Brain pericyte (primary cell): ENCODE measurements around the gene DYNLT2B.
"Not testable (repeated sequence)": the region's sequence is repeated elsewhere in the genome, so short reads cannot be mapped to it uniquely, and the experiment has no call there.

Source experiments
- DNase-seq: peaks from one replicate; pipeline ENCODE4 v3.0.0-alpha.2; 2012; ENCODE audit warnings: low read depth, low spot score

DYNLT2B gene

DNA sequence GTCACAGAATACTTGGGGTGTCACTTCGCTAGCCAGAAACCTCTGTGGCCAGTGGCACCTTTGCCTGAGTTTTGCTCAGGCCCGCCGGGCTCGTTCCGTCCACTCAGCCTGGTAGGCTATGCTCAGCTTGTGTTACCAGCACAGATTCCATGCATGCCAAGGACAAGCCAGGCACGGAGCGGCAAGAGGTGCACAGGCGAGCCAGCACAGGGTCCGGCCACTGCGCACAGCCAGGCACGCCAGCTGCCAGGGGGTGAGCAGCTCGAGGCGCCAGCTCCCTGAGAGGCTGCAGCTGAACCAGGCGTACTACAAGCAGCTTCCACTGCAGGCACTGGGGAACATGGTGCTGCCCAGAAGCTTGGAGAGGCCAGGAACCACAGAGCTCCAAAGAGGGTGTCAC is 45.2 kb downstream of the DYNLT2B start:
- DNase-seq = no peak

GRCh38 chr3:196270499-196270898 is 47.5 kb downstream of the DYNLT2B start:
- no peak for DNase-seq

DNA sequence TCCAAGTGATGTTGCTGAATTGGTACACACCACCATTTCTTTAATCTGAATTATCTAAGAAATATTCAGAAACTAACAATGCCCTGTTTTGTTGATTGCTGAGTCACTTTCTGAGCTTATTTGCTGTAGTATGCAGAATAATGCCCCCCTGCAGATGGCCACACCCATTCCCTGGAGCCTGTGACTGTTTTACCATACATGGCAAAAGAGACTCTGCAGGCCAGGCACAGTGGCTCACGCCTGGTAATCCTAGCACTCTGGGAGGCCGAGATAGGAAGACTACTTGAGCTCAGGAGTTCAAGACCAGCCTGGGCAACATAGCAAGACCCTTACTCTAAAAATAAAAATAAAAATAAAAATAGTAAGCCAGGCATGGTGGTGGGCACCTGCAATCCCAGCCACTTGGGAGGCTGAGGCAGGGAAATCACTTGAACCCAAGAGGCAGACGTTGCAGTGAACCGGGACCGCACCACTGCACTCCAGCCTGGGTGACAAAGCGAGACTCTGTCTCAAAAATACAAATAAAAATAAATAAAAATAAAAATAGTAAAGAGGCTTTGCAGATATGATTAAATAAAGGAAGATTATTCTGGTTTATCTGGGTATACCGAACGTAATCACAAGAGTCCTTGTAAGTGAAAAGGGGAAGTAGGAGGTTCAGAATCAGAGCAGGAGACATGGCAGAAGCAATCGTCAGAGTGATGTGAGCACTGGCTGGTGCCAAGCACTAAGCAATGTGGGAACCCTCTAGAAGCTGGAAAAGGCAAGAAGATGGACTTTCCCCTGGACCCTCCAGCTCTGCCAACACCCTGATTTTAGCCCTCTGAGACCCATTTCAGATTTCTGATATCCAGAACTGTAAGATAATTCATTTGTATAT is 49.5 kb downstream of the DYNLT2B start:
- no peak for DNase-seq

DNA sequence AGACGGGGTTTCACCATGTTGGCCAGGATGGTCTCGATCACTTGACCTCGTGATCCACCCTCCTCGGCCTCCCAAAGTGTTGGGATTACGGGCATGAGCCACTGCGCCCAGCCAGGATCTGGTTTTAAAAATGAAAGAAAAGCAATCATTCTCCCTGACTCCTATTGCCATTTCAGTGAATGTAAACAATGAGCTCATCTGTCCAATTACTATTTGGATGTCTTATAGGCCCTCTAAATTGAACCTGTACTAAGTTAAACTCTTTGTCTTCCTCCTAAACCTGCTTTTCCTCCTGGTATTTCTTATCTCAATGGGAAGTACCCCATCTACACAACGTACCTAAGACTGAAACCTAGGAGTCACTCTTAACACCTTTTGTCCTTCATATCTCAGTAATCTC is 54.2 kb downstream of the DYNLT2B start:
- no peak for DNase-seq

DNA sequence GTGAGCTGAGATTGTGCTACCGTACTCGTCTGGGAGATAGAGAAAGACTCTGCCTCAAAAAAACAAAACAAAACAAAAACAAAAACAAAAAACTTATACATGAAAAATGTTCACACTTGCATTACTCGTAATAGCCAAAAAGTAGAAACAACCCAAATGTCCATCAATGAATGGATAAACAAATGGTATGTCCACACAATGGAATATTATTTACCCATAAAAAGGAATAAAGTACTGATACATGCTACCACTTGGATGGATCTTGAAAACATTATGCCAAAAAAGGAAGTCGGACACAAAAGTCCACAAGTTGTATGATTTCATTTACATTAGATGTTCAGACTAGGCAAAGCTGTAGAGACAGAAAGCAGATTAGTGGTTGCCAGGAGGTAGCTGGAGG is 57.3 kb downstream of the DYNLT2B start:
- DNase-seq = no peak

DNA sequence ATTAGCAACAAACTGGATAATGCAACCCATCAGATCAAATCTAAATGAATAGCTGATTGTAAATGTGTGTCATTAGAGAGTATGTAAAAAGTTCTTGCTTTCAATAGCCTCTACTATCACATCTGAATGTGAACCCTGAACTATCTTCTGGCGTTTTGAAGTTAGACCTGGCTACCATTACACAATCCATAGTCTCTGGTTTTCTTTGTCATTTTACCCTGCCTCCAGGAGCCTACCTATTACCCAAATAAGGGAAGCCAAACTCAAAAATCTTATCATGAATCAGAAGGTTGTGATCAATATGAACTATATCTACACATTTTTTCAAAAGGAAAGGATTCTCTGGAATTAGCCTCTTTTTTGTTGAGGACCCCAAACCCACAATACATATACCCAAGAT is 62.3 kb downstream of the DYNLT2B start:
- no peak for DNase-seq

DNA sequence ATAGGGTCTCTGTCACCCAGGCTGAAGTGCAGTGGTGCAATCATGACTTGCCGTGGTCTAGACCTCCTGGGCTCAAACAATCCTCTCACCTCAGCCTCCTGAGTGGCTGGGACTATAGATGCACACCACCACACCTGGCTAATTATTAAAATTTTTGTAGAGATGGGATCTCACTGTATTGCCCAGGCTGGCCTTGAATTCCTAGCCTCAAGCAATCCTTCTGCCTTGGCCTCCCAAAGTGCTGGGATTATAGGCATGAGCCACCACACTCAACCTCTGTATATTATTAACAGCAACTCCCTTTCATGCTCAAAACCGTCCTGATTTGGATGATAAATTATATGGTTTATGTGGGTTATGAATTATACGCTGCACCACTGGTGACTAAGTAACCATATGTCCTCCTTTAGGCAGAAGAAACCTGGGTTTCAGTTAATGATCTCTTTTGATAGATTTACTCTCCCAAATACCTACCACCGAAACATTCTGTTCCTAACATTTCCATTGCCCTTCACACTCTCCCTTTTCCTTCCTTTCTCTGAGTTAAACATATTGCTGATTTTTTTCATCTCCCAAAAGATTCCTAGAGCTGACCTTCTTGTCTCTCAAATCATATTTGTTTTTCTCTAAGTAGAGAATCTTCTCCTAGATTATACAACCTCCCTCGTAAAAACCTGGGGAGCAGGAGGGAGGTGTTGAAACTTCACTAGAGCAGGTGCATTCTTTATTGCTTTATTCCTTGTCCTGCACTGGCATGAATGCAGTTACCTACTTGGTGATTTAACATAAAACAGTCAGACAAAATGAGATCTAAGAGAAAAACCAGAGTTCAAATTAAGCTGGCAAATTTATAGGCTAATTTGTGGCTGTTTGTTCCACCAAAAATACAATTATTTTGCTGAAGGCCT is 63.4 kb downstream of the DYNLT2B start:
- no peak for DNase-seq

DNA sequence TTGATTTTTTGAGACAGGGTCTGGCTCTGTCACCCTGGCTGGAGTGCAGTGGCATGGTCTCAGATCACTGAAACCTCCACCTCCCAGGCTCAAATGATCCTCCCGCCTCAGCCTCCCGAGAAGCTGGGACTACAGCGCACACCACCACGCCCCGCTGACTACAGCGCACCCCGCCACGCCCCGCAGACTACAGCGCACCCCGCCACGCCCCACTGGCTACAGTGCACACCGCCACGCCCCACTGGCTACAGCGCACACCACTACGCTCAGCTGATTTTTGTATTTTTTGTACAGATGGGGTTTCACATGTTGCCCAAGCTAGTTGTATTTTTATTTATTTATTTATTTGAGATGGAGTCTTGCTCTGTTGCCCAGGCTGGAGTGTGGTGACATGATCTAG is 66.1 kb downstream of the DYNLT2B start:
- no peak for DNase-seq

DNA sequence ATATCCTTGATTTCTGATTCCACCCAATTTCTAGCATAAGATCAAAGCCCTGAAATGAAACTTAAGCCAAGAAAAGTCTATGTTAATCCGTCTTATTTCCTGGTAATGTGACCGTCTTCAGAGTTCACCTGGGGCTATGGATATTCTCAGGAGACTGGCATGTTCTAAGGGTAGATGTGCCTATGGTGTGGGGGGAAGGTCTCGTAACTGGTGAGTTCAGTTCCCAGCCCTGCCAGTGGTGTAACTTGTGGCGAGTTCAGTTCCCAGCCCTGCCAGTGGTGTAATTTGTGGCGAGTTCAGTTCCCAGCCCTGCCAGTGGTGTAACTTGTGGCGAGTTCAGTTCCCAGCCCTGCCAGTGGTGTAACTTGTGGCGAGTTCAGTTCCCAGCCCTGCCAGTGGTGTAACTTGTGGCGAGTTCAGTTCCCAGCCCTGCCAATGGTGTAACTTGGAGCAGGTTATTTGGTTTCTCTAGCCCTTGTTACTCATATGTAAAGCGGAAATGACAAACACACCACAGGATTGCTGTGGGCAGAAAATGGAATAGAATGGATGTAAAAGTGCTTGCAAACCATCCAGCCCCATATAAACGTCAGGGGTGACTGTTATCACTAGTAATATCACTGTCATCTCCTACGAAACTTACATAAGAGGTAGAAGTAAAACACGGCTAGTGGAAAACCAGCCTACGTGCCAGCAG is 71.3 kb downstream of the DYNLT2B start:
- no peak for DNase-seq

DNA sequence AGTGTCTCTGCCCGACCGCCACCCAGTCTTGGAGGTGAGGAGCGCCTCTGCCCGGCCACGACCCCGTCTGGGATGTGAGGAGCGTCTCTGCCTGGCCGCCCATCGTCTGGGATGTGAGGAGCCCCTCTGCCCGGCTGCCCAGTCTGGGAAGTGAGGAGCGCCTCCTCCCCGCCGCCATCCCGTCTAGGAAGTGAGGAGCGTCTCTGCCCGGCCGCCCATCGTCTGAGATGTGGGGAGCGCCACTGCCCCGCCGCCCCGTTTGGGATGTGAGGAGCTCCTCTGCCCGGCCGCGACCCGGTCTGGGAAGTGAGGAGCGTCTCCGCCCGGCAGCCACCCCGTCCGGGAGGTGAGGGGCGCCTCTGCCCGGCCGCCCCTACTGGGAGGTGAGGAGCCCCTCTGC is 73.9 kb downstream of the DYNLT2B start:
- not testable (repeated sequence) for DNase-seq

GRCh38 chr3:196241704-196242103 is 76.3 kb downstream of the DYNLT2B start:
- no peak for DNase-seq
